RWPE1 (cell line): ENCODE results near the gene AP3B1.

ENCODE experiments used
- CTCF ChIA-PET: fragments of 350-600 bp; sonication (Branson Sonifier 250); formaldehyde crosslinking; extraction: SDS; loops from one replicate; lab custom pipeline; 2021; lab: Yijun Ruan, JAX
- POLR2A ChIA-PET: fragments of 400-600 bp; formaldehyde crosslinking; extraction: SDS; loops from one replicate; lab custom pipeline; 2020; ENCODE audit warnings: antibody characterized with exemption; ENCODE audit not compliant: low non-redundant PET; lab: Yijun Ruan, JAX
- DNase-seq: peaks from one replicate; pipeline ENCODE4 v3.0.0; 2012; ENCODE audit warnings: low spot score
- H3K27ac ChIP-seq: fragments of 450-650 bp; 2 replicates; pipeline ENCODE4 v1.5.1; 2017
- TF ChIP-seq, protein P1 (sequence below): fragments of 450-650 bp; conservative IDR thresholded peaks from 2 replicates; pipeline ENCODE4 v1.5.1; 2017; ENCODE audit warnings: low read depth, mild to moderate bottlenecking

AP3B1 gene

DNA sequence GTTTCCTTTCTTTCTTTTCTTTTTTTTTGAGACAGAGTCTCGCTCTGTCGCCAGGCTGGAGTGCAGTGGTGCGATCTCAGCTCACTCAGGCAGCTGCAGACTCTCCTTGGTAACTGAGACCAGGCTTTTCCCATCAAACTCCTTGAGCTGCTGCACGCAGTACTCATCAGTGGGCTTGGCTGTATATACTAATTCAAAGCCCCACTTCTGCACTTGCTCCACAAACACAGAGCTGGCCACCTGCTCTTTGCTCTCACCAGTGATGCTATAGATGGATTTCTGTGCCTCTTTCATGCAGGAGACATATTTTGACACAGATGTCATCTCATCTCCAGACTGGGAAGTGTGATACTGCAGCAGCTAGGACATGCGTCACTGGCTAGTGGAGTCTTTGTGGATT is 252.7 kb downstream of the AP3B1 start:
- no peak overlapping the region for H3K27ac ChIP-seq
- TF ChIP-seq, protein P1, sequence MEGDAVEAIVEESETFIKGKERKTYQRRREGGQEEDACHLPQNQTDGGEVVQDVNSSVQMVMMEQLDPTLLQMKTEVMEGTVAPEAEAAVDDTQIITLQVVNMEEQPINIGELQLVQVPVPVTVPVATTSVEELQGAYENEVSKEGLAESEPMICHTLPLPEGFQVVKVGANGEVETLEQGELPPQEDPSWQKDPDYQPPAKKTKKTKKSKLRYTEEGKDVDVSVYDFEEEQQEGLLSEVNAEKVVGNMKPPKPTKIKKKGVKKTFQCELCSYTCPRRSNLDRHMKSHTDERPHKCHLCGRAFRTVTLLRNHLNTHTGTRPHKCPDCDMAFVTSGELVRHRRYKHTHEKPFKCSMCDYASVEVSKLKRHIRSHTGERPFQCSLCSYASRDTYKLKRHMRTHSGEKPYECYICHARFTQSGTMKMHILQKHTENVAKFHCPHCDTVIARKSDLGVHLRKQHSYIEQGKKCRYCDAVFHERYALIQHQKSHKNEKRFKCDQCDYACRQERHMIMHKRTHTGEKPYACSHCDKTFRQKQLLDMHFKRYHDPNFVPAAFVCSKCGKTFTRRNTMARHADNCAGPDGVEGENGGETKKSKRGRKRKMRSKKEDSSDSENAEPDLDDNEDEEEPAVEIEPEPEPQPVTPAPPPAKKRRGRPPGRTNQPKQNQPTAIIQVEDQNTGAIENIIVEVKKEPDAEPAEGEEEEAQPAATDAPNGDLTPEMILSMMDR, result no peak
- no peak for DNase-seq
- ChIA-PET POLR2A (interaction anchor here (0.6 kb wide), 1 partner anchor 14 kb away, joined by 3 read pairs; no protein-coding TSS in a partner anchor), CTCF (interaction anchor here (0.6 kb wide), 1 partner anchor 10 kb away, joined by 3 read pairs; no protein-coding TSS in a partner anchor)

DNA sequence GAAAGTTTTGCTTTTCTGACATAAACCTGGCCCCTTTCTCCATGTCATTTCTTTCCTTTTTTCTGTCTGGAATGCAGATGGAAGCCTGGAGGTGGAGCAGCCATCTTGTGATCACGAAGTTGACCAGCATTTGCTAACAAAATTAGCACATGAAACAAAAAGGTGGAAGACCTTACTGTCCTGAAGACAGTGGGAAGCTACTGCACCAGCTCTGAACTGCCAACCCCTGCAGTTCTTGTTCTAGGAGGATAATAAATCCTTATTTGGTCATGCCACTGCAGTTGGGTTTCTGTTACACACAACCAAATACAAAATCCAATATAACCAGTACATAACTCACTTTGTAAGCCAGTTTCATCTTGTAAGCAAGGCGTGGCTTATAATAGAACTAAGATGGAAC is 269.0 kb downstream of the AP3B1 start:
- CTCF ChIA-PET, result interaction anchor here (0.7 kb wide), 1 partner anchor 11 kb away, joined by 4 read pairs; no protein-coding TSS in a partner anchor
- DNase-seq, result no peak
- POLR2A ChIA-PET, result no interaction called here
- no peak overlapping the region for H3K27ac ChIP-seq
- TF ChIP-seq, protein P1, result no peak

DNA sequence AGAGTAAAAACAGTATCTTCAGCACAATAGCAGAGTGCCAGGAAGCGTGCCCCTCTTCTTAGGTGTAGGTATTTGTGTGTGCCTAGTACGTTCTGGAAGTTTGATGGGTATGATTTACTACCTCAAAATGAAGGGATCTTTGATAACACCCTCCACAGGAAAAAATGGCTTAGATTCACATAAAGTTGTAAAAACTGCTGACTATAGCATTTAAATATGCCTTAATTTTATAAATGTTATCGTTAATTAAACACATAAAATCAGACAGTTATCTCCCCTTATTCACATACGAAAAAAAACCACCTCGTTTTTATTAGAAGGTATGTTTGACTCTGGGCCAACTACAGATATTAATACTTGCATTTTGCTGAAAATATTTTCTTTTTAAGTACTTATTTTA is 274.8 kb downstream of the AP3B1 start:
- POLR2A ChIA-PET, result no interaction called here

DNA sequence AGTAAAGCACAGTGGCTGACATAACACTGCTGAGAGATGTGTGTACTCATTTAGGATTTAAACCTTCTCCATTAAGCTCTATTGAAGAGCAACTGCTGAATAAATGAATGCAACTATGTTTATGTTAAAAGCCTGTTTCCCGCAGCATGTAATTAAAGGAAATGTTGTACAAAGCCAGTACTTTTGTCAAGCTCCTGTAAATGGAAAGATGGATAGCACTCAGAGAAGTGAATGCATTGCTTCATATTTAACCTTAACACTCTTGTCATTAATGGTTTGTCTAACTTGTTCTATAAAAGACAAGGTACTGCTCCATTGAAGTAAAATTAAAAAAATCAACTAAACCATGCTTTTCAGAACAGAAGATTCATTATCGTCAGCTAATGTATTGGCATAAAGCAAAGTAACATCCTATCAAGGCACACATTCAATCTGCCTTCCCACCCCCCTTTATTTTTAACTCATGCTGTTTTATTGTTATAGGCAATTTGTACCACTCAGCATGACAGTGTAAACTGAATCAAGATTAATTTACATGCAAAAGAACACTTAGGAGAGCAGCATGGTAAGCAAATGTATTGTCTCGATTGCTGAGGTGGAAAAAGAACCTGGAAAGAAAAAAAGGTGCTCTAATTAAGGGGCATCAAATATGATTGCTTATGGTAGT is 277.5 kb downstream of the AP3B1 start:
- POLR2A ChIA-PET, result no interaction called here
- CTCF ChIA-PET, result no interaction called here
- TF ChIP-seq, protein P1, result no peak
- DNase-seq, result no peak
- no peak overlapping the region for H3K27ac ChIP-seq

More for the DNA sequence above, 274.8 kb downstream of the AP3B1 start:
- TF ChIP-seq, protein P1, result no peak
- no peak overlapping the region for H3K27ac ChIP-seq
- DNase-seq, result no peak
- CTCF ChIA-PET, result no interaction called here

DNA sequence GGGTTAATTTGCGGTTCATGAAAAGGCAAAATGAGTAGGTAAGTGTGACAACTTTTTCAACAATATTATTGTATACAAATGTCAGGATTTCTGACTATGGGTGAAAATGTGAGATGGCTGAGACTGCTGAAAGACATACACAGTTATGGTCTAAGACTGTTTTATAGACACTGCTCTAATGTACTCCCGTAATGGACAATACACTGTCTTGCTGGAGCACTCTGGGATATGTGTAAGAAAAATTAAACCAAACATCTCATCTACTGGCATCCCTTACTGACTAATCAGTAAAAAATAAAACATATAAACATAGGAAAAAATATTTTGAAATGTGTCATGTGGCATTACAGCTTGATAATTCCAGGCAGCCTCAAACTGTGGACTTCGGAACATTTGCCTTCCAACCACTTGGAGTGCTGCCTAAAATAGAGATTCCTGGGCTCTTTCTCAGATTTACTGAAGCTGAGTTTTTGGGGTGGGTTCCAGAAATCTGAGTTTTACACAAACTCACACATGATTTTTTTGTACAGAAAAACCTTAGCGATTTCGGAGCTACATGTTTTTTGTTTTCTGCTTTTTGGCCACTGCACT is 284.5 kb downstream of the AP3B1 start:
- no peak overlapping the region for H3K27ac ChIP-seq
- TF ChIP-seq, protein P1, result no peak
- no peak for DNase-seq
- CTCF ChIA-PET, result interaction anchor here (0.6 to 0.7 kb wide), 4 partner anchors 98 to 1735 kb away, joined by 3 to 6 read pairs (median 4); no protein-coding TSS in a partner anchor
- POLR2A ChIA-PET, result no interaction called here

DNA sequence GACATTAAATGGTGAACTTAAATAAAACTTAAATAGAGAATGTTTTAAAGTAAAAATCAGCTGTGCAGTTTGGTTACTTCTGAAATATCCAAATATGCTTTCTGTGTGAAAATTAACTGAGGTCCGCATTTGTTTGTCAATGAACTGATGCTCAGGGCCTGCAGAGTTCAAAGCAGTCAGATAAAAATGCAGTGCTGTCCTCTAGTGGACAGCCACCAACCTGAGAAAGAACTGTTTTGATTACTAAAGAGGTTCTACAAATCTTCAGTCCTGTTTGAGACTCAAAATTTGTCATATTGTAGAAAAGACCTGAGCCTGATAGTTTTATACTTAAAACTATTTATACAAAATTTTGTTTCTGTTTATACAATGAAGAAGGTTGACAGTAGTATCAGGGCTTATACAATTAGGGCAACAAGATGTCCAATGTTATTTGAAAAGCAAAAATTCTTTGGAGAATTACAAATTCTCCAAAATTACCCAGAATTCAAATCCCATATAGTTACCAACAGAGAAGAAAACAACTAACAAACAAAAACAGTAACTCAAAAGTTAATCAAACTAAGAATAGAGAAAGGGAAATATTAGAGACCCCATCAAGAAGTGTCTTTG is 286.0 kb downstream of the AP3B1 start:
- POLR2A ChIA-PET, result no interaction called here
- CTCF ChIA-PET, result interaction anchor here (0.6 to 1.0 kb wide), 4 partner anchors 8 to 466 kb away, joined by 3 to 7 read pairs (median 4); no protein-coding TSS in a partner anchor
- DNase-seq, result peak; percentile 55
- H3K27ac ChIP-seq, result no peak overlapping the region
- TF ChIP-seq, protein P1, result peak; percentile 96
